Uterus (tissue), 2 donors: ENCODE data around the gene ACADVL.

Experiments used
- CTCF ChIP-seq, 4 experiments: fragments of 200-600 bp in 2 of 4; fragments of 450-650 bp in 2 of 4; sonication (generic) in 2 of 4; IDR thresholded peaks; one replicate each; pipeline ENCODE4 v1.5.1; 2016 to 2019; ENCODE audit warnings: antibody characterized with exemption in 4 of 4, mild to moderate bottlenecking in 2 of 4, moderate library complexity in 1 of 4
- POLR2A ChIP-seq, 2 donors: fragments of 450-650 bp; IDR thresholded peaks; one replicate each; pipeline ENCODE4 v1.6.1; 2016; ENCODE audit warnings: antibody characterized with exemption in 2 of 2, mild to moderate bottlenecking in 1 of 2, moderate library complexity in 1 of 2

- TF ChIP-seq CTCF (IDR thresholded peaks at IDR 0.05): no peak
- no peak for TF ChIP-seq POLR2A (IDR thresholded peaks at IDR 0.05)
These were observed 41.8 kb downstream of the ACADVL start for GRCh38 chr17:7261379-7262191.
